Measurements from ENCODE around the gene LATS1.

GRCh38 chr6:149698175-149698574, 19.7 kb downstream of the LATS1 start:
- TF ChIP-seq POLR2AphosphoS5 (IDR thresholded peaks at IDR 0.05; ENCODE audit: borderline replicate concordance, low read depth, low read length) = no peak
- no peak for TF ChIP-seq EZH2 (IDR thresholded peaks at IDR 0.05)

Measured in SK-N-MC (cell line).